ENCODE measurements around the gene MTCH1. TPM values are rescaled to one million over a fixed set of nuclear protein-coding genes. Genes with fewer than 3 reads are reported as not detected.

The MTCH1 gene
- total RNA-seq, 1 donor from 2014 or later, result 175 TPM

DNA sequence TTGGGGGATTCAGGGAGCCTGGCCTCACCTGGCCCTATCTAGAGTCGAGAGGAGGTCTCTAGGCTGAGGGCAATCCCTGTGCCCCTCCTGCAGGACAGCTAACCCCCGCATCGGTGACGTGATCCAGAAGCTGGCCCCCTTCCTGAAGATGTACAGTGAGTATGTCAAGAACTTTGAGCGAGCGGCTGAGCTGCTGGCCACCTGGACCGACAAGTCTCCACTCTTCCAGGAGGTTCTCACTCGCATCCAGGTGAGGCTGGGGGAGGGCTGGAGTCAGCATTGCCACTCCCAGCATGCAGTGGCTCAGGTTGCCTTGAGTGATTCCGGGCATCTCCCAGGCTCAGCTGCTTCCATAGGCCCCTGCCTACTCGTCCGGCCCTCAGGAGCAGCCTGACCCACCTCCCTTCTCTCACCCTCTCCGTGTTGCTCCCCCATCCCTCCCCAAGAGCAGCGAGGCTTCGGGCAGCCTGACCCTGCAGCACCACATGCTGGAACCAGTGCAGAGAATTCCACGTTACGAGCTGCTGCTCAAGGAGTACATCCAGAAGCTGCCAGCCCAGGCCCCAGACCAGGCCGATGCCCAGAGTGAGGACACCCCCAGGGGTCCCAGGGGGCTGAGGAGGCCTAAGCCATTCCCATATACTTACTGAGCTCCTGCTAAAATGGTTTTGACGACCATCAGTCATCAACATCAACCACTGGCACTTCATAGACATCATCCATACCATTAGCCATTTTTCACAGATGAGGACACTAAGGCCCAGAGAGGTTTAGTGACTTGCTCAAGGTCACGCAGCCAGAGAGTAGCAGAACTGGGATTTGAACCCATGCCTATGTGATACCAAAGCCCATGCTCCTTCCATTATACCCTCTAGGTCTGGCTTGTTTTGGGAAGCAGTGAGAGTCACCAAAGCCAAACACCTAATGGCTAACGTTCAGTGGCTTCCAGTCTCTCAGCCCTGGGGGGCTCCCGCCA is 27.8 kb upstream of the MTCH1 start:
- H3K9me3 ChIP-seq, result no peaks in the 10 kb centered on the region
- no peak overlapping the region for H3K4me3 ChIP-seq
- no peak for TF ChIP-seq CTCF (IDR thresholded peaks at IDR 0.05)
- H3K4me1 ChIP-seq, result no peaks in the 10 kb centered on the region
- no peak for DNase-seq (ENCODE audit: low spot score in 2 of 2)
- intact Hi-C loops (cut with DNase I), result no loop called here
- no peaks in the 10 kb centered on the region for H3K27me3 ChIP-seq
- no peaks in the 10 kb centered on the region for H3K36me3 ChIP-seq
- no peak overlapping the region for H3K27ac ChIP-seq

DNA sequence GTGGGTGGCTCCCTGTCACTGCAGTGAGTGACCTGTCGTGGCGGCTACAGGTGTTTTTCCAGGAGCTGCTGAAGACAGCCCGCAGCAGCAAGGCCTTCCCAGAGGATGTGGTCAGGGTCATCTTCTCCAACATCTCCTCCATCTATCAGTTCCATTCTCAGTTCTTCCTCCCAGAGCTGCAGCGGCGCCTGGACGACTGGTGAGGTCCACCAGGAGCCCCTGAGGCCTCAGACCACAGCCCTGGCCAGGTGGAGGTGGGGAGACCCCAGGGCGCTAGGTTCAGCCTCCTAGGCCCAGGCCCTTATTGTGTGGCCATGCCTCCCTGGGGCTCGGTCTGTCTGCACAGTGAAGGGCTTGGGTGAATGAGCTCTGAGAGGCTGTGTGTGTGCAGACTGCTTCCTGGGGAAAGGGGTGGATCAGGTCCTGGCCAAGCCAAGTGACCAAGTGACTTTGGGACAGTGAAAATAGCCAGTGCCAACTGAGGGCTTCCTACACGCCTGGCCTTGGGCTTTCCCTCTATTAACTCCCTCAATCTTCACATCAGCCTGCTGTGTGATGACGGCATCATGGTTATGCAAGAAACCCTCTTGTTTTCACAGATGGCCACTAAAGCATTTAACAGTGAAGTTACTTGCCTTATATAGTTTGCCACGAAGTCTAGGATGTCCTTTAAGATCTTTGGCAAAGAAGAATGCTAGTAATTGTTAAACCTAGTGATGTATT is 25.8 kb upstream of the MTCH1 start:
- Histone ChIP-seq H3K9me3 (no peaks in the 10 kb centered on the region), H3K27ac (no peak overlapping the region), H3K4me1 (no peaks in the 10 kb centered on the region), H3K4me3 (no peak overlapping the region), H3K36me3 (no peaks in the 10 kb centered on the region), H3K27me3 (no peaks in the 10 kb centered on the region)
- no peak for TF ChIP-seq CTCF (IDR thresholded peaks at IDR 0.05)
- no peak for DNase-seq (ENCODE audit: low spot score in 2 of 2)
- intact Hi-C loops (cut with DNase I), result no loop called here

DNA sequence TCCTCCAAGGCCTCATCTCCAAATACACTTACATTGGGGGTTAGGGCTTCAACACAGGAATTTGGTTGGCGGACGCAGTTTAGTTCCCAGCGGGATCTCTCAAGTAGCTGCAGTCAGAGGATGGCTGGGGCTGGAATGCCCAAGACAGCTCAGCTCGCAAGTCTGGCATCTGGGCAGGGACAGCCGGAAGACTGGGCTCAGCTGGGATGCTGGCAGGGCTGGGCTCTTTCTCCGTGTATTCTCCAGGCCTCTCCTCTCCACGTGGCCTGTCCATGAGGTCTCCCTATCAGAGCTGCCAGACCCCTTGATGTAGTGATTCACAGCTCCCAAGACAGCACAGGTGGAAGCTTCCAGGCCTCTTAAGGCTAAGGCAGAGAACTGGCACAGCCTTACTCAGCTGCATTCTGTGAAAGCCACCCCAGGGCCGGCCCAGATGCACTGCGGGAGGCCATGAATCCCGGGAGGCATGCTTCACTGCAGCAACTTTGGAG is 24.5 kb upstream of the MTCH1 start:
- no peak for DNase-seq (ENCODE audit: low spot score in 2 of 2)
- intact Hi-C loops (cut with DNase I), result no loop called here
- H3K36me3 ChIP-seq, result no peaks in the 10 kb centered on the region

DNA sequence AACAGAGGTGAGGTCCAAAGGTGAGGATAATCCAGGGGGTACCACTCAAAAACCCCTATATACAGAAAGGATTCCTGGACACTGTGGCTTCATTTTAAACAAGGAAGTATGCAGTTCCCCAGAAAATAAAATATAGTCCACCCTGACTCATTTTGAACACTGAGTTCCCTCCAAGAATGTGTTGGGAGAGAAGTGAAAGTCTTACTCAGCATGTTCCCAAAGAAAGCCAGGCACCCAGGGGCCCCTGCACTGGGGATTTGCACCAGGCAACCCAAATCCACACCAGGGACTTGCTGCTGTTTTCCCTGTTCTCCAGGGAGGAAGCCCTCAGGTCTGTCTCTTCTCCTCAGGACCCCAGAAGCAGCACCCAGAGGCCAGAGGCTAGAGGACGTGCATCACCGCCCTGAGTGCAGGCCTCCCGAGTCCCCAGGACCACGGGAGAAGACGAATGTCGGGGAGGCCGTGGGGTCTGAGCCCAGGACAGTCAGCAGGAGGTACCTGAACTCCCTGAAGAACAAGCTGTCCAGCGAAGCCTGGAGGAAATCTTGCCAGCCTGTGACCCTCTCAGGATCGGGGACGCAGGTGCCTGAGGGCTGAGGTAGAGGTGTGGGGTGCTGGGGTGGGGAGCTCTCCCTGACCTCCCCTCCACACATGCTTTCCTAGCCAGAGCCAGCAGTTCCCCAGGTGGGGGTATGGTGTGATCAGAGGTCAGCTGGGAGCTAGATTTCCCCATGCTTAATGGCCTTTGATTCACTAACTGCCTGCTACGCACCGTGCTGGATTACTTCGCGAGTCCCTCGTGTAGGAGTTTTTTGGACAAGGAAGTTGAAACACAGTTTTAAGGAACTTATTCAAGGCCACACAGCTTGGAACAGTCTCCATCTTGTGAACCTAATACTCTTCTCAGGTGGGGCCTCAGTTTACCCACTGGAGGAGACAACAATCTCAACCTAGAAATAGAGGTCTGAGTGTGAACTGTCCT is 22.8 kb upstream of the MTCH1 start:
- Histone ChIP-seq H3K9me3 (no peaks in the 10 kb centered on the region), H3K4me1 (no peaks in the 10 kb centered on the region), H3K27ac (no peak overlapping the region), H3K27me3 (no peaks in the 10 kb centered on the region), H3K36me3 (no peaks in the 10 kb centered on the region), H3K4me3 (no peak overlapping the region)
- no peak for DNase-seq (ENCODE audit: low spot score in 2 of 2)
- intact Hi-C loops (cut with DNase I), result no loop called here
- no peak for TF ChIP-seq CTCF (IDR thresholded peaks at IDR 0.05)

More for the DNA sequence above, 24.5 kb upstream of the MTCH1 start:
- Histone ChIP-seq H3K9me3 (no peaks in the 10 kb centered on the region), H3K4me3 (no peak overlapping the region), H3K4me1 (no peaks in the 10 kb centered on the region), H3K27me3 (no peaks in the 10 kb centered on the region), H3K27ac (no peak overlapping the region)
- TF ChIP-seq CTCF (IDR thresholded peaks at IDR 0.05), result no peak
